ENCODE results near the gene NCKAP5.

NCKAP5 gene

DNA sequence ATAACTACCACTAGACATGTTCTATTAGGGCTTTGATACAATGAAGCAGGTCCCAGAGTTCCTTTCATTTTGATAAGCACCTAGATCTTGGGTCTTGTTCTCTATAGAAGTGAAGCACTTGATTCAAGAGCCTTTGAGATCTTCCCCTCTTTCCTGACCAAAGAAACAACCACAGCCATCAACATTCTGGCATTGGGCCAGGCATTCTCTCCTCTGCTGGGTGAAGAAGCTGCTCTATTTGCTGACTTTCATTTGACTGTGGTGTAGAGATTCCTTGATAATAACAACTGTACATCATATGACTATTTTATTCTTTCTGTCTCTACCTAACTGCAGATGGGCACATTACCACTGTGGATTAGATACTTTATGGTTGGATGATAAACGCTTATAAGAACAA lies 801.7 kb downstream of the NCKAP5 start:
- DNase-seq: peak; percentile 26

DNA sequence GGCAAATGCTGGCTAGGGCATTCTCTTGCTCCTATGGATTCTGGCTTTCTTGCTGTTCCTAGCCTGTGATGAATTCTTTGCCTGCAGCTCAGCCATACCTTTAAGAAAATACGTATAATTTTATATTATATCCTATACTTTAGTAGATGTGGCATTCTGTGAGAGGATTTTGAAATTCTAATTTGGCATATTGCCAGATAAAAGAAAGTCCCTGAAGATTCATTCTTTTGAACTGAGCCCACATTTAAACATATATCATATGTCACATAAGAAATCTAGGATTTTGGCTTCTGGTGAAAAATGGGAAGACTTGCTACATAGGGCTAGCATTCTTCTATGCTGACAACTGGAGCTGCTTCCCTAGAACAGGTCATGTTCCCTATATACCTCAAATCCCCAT lies 806.8 kb downstream of the NCKAP5 start:
- DNase-seq: no peak

DNA sequence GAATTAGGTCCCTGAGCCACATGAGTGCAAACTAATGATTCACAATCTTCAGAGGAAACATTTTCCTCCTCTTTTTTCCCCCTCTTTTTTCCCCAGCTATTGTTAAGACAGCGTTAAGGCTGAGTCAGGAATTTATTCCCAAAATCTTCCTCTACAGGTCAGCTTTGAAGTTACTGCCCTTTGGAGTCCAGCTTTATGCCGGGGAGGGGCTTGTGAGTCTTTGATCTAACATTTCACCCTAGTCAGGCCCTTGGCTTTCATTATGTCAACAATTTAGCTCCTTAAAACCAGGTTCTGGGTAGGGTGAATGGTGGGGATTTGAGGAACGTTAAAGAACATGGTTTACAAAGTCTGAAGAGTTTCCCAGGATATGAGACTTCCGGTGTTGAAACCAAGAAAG lies 807.3 kb downstream of the NCKAP5 start:
- no peak for DNase-seq

DNA sequence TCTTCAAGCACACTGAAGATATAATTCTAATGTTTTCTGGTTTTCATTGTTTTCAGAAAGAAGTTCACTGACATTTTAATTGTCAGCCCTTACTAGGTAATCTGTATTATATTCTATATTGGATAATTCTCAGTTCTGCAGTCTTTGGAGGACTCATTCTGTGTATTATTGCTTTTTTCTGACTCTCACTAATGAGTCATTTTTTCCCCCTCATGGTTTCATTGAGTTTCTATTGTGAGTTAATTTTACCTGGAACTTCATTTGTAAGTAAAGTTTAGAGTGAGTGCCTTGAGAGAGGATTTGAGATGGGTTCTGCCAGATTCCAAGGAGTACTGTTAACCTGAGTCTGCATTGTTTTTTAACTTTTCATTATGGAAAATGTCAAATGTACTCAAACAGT lies 807.9 kb downstream of the NCKAP5 start:
- DNase-seq: no peak

DNA sequence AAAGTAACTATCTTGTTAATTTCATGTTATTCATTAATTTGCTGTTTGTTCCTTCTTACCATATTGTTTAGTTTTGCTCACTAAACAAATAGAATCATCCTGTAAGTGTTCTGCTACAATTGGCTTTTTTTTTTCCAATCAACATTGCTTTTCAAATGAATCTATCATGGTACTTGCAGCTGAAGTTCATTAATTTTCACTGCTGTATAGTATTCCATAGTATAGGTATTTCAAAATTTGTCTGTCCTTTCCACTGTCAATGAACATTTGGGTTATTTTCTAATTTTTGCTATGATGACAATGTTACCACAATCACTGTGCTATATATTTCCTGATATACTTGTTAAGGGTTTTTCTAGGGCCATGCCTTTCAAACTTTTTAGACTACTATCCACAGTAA lies 809.3 kb downstream of the NCKAP5 start:
- DNase-seq: no peak

DNA sequence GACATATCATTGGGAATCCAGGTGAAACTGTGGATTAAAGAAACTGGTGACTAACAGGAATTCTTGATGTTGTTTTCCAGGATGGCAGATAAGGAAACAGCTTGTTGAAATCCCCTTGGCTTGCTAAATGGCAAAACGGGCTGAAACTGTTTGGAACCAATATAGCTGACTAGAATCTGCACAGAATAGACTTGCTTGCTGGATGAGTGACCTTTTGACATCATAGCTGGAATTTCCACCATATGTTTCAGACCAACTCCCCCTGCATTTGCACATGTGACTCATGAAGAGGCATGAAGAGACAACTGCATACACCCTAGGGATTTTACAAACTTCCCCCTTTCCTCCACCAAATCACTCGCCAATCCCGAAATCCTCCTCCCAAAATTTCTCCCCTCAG lies 810.6 kb downstream of the NCKAP5 start:
- no peak for DNase-seq

DNA sequence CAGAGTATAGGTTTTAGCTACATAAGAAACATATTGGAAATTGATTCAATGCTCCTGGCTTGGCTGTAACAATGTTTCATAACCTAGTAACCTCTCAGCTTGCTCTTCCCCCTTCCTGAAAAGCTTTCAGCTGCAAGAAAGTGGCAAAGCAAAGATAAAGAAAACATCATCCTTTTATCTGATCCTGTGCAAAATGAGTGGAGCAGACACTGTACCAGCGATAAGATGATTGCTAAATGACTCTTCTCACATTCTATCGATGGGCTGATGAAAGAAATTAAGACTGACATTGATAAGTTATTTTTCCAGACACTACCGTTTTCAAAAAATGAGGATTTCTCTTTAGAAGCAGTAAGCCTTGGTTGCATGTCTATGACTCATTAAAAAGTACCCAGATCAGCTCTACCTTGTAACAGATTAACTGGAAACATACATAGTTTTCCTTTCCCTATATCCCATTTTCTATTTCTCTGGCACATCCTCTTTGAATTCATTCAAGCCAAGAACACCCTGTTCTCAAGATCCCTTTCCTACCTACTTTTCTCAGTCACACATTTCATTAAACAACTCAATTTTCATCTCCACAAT lies 811.2 kb downstream of the NCKAP5 start:
- no peak for DNase-seq

DNA sequence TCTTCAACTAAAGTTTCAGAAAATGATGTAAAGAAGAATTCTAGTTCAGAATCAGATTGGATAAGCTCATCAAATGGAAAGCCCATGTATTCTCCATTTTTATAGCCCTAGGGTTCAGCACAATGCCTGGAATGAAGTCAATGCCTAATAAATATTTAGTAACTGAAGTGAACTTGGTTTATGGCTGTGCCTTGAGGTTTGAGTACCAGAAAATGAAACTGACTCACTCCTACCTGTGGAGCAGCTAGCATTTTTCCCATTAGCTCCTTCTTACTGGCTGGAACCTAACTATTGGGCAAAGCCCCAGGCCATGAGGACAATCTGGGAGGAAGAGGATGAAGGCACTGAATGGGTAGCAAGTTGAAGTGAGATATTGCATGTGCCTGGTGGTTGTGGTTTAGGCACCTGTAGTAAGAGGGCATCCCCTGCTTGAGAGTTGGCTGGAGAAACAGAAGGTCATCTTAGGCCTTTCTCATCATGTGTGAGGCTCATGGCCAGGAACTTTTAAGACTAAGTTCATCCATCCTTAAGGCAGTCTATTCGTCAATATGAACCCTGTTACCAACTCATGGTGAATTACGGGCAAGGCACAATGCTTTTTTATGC lies 813.3 kb downstream of the NCKAP5 start:
- no peak for DNase-seq

DNA sequence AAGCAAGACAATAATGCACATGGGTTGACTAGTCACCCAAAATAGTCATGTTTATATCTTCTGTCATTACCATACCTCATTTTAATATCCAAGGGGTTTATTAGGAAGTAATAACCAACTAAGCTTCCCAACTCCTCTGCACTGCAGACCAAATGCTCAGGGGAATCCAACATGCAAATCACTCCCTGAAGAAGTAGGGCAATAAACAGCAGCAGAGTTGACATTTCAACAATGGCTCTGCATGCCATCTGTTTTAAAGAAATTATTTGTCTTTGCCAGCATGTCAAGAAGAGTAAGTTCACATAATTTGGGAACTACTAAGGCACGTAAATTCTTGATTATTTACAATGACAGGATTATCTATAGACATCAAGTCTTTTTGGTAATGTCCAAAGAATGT lies 813.9 kb downstream of the NCKAP5 start:
- no peak for DNase-seq

DNA sequence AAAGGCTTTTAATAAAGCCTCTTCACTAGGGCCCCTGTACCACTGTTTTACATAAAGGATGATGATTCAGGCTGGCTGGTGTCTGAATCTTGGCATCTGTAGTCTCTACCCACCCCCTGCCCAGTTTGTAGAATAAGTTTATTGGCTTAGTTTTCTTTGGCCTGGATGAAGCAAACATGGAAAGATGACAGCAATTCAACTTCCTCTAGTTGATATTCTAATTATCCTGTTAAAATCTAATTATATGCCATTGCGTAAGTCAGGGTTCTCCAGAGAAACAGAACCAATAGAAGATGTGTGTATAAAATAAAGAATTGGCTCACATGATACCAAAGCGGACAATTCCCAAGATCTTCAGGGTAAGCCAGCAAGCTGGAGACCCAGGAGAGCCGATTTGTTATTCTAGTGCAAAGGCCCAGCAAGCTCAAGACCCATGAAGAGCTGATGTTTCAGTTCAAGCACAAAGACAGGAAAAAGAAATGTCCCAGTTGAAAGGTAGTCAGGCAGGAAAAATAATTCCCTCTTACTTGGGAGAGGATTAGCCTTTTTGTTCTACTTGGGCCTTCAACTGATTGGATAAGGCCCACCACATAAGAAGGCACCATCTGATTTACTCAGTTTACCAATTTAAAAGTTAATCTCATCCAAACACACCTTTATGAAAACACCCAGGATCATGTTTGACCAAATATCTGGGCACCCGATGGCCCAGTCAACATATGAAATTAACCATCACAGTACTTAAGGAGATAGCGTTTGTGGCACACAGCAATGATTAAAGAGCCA lies 815.6 kb downstream of the NCKAP5 start:
- no peak for DNase-seq

DNA sequence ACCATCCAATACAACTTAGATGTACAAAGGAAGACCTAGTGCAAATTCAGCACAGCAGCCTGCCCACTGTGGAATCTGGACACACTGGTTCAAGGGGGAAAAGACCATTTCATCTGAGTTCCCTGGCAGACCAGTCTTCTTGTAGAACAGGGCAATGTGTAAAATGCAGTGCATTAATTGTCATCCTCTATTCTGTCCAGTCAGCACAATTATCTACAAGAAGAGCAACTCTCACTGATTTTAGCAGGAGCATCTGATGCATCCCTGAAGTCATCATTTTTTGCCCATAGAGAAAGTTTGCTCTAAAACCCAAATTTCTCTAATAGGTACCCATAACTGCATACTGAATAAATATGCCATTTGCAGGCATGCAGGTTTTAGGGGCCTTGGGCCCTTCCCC lies 816.4 kb downstream of the NCKAP5 start:
- DNase-seq: no peak

DNA sequence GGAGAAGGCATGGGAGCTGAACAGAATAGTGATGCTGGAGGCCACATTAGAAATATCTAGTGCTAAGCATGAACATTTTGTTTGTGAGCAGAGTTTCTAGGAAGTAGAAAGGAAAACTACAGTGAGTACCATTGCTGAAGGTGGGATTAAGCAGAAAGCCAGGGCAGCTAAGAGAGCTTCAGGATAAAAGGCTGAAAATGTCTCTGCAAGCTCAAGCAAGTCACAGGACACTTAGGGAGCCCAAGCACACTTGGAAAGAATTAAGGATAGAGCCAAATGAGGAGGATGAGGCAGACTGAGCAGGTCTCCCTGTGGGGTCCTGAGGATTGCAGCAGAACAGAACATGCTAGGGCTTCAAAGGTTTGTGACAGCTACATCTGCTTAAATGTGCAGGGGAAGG lies 817.7 kb downstream of the NCKAP5 start:
- DNase-seq: no peak

DNA sequence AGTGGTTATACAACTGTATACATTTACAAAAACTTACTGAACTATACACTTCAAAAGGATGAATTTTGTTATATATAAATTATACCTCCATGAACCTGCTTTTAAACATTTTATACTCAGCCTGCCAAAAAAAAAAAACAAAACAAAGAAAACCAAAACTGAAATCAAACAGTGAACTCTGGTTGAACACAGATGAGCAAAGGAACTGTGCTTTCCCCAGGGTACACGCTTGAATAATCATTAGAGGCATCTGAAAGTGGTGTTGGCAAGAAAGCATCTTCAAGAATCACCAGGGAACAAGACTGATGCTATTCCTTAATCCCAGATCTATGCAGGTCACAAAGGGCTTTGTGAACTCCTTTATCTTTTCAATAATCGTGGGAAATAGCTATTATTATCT lies 821.2 kb downstream of the NCKAP5 start:
- DNase-seq: no peak

DNA sequence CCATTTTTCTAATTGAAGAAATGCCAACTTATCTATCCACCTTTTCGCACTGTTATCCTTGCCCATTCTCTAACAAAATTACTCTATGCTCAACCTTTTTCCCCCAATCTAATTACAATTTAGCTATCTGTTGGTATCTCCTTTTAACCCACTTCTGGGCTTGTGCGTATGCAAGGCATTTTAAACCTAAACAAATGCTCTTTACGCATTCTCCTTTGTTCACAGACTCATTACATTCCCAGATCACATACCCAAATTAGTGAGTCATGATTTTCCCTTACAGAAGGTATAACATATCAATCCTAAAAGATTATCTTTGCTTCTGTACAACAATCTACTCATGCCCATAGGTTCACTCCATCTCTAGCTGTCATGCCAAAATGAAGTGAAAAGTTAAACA lies 826.5 kb downstream of the NCKAP5 start:
- DNase-seq: no peak

DNA sequence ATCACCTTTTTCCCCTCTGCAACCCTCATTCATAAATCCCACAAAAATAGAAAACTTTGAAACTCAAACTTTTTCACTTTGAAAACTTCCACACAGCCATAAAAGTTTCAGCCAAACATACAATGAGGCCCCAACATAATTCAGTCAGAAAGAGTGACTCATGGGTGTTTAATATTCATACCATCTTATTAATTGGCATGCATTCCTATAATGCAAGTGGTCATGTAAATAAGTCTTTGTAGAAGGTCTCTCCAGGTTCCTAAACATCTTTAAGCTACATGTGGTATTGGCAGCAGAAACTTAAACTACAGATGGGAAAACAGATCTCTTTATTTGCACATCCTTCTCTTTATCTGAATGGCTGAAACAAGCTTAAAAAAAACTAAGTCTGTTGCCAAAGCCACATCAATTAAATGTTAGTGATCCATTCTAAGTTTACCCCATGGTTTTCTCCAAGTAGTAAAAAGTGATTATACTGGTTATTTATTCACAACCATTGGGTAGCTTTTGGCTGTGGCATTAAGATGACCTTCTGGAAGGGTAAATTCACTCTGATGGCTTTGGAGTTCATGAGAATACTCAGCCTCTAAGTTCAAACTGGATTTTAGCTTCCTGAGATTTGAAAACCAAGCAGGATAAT lies 828.1 kb downstream of the NCKAP5 start:
- DNase-seq: no peak

DNA sequence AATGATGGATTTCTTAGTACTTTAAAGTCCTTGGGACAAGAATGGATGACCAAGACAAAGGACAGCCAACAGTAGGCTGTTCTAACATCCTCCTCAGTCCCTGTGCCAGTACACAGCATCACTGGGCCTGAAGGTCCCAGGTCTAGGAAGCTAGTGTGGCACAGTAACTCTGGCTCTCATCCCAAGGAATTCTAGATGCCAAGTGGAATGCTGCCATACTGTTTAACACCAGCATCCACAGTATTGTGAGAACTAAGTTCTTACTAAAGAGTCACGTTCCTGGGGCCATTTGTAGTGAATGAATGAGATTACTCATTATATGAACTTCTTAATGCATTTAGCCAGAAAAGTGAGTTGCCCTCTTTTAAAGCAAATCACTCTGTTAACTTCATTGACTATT lies 830.0 kb downstream of the NCKAP5 start:
- no peak for DNase-seq

DNA sequence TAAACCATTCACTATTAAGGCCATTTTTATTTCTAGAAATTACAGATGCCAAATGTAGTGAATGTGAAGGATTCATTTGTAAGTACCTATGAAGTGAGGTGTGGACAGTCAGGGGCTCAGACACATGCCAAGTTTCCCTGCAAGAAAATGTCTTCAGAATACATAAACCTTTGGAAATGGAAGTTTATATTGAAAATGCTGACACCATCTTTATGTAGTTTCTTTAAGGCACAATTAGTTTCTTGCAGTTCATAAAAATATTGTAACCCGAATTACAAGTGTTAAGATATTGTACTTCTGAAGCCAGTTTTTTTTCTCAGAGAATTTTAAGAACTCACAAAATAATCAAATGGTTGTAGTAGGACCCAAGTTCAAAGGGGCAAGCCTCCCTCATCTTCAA lies 832.2 kb downstream of the NCKAP5 start:
- no peak for DNase-seq

DNA sequence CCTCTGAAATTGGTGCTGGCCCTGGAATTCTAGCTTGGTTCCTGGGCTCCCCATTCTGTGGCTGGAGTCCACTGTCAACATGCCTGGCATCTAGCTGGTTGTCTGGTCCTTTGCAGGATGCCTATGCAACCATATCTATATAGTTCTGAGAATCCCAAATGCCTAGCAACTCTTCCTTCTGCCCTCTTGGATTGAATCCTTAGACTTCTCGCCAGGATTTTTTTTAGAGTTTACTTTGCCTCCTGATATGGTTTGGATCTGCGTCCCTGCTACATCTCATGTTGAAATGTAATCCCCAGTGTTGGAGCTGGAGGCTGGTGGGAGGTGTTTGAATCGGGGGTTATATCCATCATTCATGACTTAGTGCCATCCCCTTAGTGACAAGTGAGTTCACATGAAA lies 833.3 kb downstream of the NCKAP5 start:
- DNase-seq: no peak

DNA sequence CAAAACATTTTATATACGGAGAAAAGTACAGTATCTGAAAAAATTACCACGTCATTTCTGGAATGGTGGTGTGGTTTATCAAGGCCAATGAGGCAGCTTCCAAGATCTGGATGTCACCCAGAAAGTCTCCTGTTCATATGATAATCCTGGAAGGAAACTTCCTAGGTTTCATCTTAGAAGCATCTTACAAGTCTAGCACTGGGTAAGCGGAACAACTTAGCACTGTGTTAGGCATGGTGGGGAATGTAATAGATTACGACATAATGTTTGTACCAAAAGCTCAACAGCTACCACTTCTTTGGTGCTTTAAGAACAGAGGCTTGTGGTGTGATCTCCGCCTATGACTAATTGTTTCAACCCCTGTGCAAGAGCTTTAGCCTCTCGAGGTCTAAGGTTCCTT lies 835.2 kb downstream of the NCKAP5 start:
- no peak for DNase-seq

DNA sequence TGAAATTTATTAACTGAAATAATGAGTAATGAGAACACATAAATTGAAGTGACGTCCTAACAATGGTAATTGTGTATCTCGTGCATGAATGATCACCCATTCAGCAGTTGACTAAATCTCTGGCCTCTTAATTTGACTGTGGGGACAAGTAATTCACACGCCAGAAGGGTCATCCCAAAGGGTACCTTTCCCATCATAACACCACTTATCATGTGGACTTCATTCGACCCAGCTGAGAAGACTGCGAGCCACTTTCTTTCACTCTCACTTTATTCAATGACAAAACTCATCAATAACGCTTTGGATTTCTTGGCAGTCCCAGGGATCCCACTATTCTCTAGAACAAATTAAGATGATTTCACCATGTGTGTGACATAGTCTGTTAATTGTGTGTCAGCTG lies 835.6 kb downstream of the NCKAP5 start:
- DNase-seq: no peak

DNA sequence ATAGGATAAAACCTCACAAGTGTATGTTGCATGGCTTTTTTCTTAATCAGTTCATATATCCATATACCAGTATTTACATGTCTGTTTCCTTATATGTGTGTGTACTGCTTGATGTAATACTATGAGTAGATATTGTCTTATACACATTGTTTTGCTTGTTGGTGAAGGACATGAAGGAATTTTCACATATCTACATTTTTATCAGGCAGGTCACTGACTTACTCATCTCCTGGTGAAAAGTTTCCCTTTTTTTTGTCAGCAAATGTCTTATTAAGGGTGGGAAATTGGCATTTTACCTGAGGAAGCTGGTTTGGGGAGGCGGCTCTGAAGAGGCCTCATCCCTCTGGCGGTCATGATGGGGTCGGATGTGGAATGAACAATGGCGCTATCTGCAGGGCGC lies 836.8 kb downstream of the NCKAP5 start:
- DNase-seq: no peak

DNA sequence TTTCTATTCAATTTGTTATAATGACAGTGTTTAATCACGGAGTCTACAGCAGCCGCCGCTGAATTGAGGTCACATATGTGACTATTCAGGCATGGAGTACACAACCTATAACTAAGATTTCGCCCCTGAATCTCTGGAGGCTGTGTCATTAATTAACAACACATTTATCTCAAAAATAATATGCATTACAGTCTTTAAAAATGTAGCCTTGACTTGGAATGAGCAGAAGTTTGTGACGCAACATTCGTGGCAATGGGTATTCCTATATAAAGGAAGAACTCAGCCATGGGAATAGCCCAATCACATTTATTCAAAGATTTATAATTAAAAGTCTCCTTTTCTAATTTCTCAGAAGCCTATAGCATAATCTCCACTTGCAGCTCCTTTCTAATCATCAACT lies 837.7 kb downstream of the NCKAP5 start:
- no peak for DNase-seq

DNA sequence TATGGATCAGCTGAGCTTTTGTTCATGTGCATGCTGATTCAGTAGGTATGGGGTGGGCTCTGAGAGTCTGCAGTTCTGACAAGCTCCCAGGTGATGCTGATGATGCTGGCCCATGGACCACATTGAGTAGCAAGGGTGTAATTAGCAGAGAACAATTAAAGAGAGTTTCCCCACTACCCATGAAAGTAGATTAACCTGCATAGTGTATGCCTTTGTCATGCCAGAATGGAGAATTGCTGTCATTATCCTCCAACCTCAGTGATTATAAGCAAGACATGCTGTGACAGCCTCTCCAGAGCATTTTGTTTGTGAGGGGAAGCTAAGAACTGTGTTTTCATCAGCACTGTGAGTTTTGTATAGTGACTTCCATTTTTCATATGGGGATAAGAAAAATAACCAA lies 838.7 kb downstream of the NCKAP5 start:
- DNase-seq: no peak

DNA sequence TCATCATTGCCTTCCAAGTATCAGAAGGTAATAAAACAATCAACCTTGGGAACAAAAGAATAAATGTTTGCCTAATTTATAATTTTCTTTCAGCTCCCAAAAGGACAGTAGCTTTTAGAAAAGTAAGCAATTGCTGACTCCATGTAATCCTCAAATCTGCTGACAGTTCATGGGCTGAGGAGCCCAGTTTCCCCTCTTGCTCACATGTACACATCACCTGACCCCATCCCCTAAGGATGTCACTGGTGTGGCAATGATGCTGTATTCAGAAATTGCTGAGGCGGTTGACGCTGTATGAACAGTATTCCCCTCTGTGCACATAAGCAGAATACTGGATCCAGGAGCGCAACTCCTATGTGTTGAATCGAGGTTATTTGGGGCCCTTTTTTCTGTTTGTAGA lies 842.1 kb downstream of the NCKAP5 start:
- DNase-seq: no peak

Data from NCI-H510A (cell line).